GM23338 (cell line): ENCODE measurements around the gene TNNC1. TPM values are rescaled to one million over a fixed set of nuclear protein-coding genes. Genes with fewer than 3 reads are reported as not detected.

Experiments
- ATAC-seq: fragments of 200-7000 bp; cut with Tn5 transposase; 3 replicates; pipeline ENCODE4 v1.9.1; 2020
- DNase-seq: peaks from one replicate; pipeline ENCODE4 v3.0.0-alpha.2; 2015; ENCODE audit warnings: low spot score
- H2AFZ ChIP-seq: fragments of 200-600 bp; sonication (generic); 2 replicates; pipeline ENCODE4 v1.8.0; 2016; ENCODE audit warnings: antibody characterized with exemption, mild to moderate bottlenecking, moderate library complexity
- H3F3A ChIP-seq: fragments of 200-600 bp; sonication (generic); replicated peaks from 2 replicates; pipeline ENCODE4 v1.8.0; 2017; ENCODE audit warnings: antibody characterized with exemption, mixed run types, low read depth
- H3K27ac ChIP-seq: fragments of 200-600 bp; sonication (generic); 2 replicates; pipeline ENCODE4 v1.6.1; 2016; ENCODE audit warnings: low read depth
- H3K27me3 ChIP-seq: fragments of 200-600 bp; sonication (generic); 2 replicates; pipeline ENCODE4 v1.8.0; 2016; ENCODE audit warnings: mild to moderate bottlenecking, mixed run types, moderate library complexity; ENCODE audit not compliant: insufficient read depth
- H3K36me3 ChIP-seq: fragments of 200-600 bp; sonication (generic); 2 replicates; pipeline ENCODE4 v1.8.0; 2016; ENCODE audit warnings: mild to moderate bottlenecking; ENCODE audit not compliant: insufficient read depth
- H3K4me1 ChIP-seq: fragments of 200-600 bp; sonication (generic); 2 replicates; pipeline ENCODE4 v1.8.0; 2016; ENCODE audit warnings: mild to moderate bottlenecking, moderate library complexity; ENCODE audit not compliant: insufficient read depth
- H3K4me2 ChIP-seq: fragments of 200-600 bp; sonication (generic); 2 replicates; pipeline ENCODE4 v1.7.1; 2017; ENCODE audit warnings: mixed run types
- H3K4me3 ChIP-seq: fragments of 200-600 bp; sonication (generic); 2 replicates; pipeline ENCODE4 v1.6.1; 2016; ENCODE audit warnings: mixed run types
- H3K79me2 ChIP-seq: fragments of 200-600 bp; sonication (generic); replicated peaks from 2 replicates; pipeline ENCODE4 v1.8.0; 2017; ENCODE audit warnings: mild to moderate bottlenecking; ENCODE audit not compliant: insufficient read depth
- H3K9me2 ChIP-seq: fragments of 200-600 bp; sonication (generic); 2 replicates; pipeline ENCODE4 v1.8.0; 2017; ENCODE audit not compliant: insufficient read depth
- H4K20me1 ChIP-seq: fragments of 200-600 bp; sonication (generic); replicated peaks from 2 replicates; pipeline ENCODE4 v1.8.0; 2017; ENCODE audit warnings: mild to moderate bottlenecking; ENCODE audit not compliant: insufficient read depth
- H3K27ac Mint-ChIP-seq: 2 replicates; pipeline ENCODE4 v1.8.0; 2020; ENCODE audit warnings: inconsistent platforms, mild to moderate bottlenecking, moderate library complexity, mixed read lengths
- H3K27me3 Mint-ChIP-seq: 3 replicates; pipeline ENCODE4 v1.8.0; 2022; ENCODE audit warnings: low read depth, mild to moderate bottlenecking, moderate library complexity, mixed read lengths, inconsistent platforms; ENCODE audit not compliant: insufficient read depth, poor library complexity
- H3K36me3 Mint-ChIP-seq: 3 replicates; pipeline ENCODE4 v1.8.0; 2021; ENCODE audit warnings: low read depth, mild to moderate bottlenecking, inconsistent platforms, moderate library complexity, mixed read lengths
- H3K4me1 Mint-ChIP-seq: 3 replicates; pipeline ENCODE4 v1.8.0; 2020; ENCODE audit warnings: mild to moderate bottlenecking, inconsistent platforms, mixed read lengths
- H3K4me3 Mint-ChIP-seq: 3 replicates; pipeline ENCODE4 v1.8.0; 2021; ENCODE audit warnings: moderate library complexity, mild to moderate bottlenecking, inconsistent platforms, mixed read lengths
- H3K9me3 Mint-ChIP-seq: 3 replicates; pipeline ENCODE4 v1.8.0; 2020; ENCODE audit warnings: moderate library complexity, mild to moderate bottlenecking, inconsistent platforms, mixed read lengths
- CREB1 ChIP-seq: fragments of 250-450 bp; sonication (Bioruptor Pico); IDR thresholded peaks from 2 replicates; pipeline ENCODE4 v1.5.0; 2020; ENCODE audit warnings: low read depth, mild to moderate bottlenecking, moderate library complexity
- CTCF ChIP-seq, 2 experiments: fragments of 200-600 bp in 1 of 2; sonication (generic) in 1 of 2; conservative IDR thresholded peaks; 2 replicates each; pipeline versions ENCODE4 v1.5.1 to v1.6.1; 2016 to 2017; ENCODE audit warnings: antibody characterized with exemption in 2 of 2, low read depth in 2 of 2, mild to moderate bottlenecking in 2 of 2, moderate library complexity in 1 of 2
- EZH2 ChIP-seq: fragments of 200-600 bp; sonication (generic); IDR thresholded peaks from one replicate; pipeline ENCODE4 v1.8.0; 2017; ENCODE audit warnings: antibody characterized with exemption, mild to moderate bottlenecking, low read depth; ENCODE audit not compliant: unreplicated experiment
- EZH2phosphoT487 ChIP-seq: fragments of 200-600 bp; sonication (generic); IDR thresholded peaks from one replicate; pipeline ENCODE4 v1.8.1; 2018; ENCODE audit warnings: antibody characterized with exemption; ENCODE audit not compliant: unreplicated experiment
- JUNB ChIP-seq: IDR thresholded peaks from one replicate; pipeline ENCODE4 v1.6.1; 2016; ENCODE audit warnings: antibody characterized with exemption; ENCODE audit not compliant: unreplicated experiment
- NANOG ChIP-seq: IDR thresholded peaks from 2 replicates; pipeline ENCODE4 v1.6.1; 2016; ENCODE audit warnings: antibody characterized with exemption, borderline replicate concordance
- POLR2AphosphoS5 ChIP-seq: IDR thresholded peaks from 2 replicates; pipeline ENCODE4 v1.6.1; 2016; ENCODE audit warnings: antibody characterized with exemption, low read depth
- STAT1 ChIP-seq: IDR thresholded peaks from one replicate; pipeline ENCODE4 v1.6.1; 2016; ENCODE audit warnings: antibody characterized with exemption; ENCODE audit not compliant: unreplicated experiment
- ZNF114 ChIP-seq: fragments of 250-450 bp; sonication (Bioruptor Pico); IDR thresholded peaks from 2 replicates; pipeline ENCODE4 v1.5.0; 2020; ENCODE audit warnings: mild to moderate bottlenecking, moderate library complexity
- ZNF331 ChIP-seq: fragments of 250-450 bp; sonication (Bioruptor Pico); IDR thresholded peaks from 2 replicates; pipeline ENCODE4 v1.5.0; 2020; ENCODE audit warnings: low read depth, mild to moderate bottlenecking, moderate library complexity
- ZNF462 ChIP-seq: fragments of 250-450 bp; sonication (Bioruptor Pico); IDR thresholded peaks from 2 replicates; pipeline ENCODE4 v1.5.0; 2020; ENCODE audit warnings: mild to moderate bottlenecking, moderate library complexity
- polyA plus RNA-seq: library from polyadenylated mRNA; unstranded; fragments of >200 nt; fragmentation: Nextera tagmentation; extraction: Ambion mirVana; gene quantifications from 2 replicates; pipeline ENCODE4 v1.2.1, GENCODE V29; 2016
- total RNA-seq: library from RNA; depleted of rRNA; stranded (reverse); fragments of >200 nt; shearing (Covaris generic); gene quantifications from 2 replicates; pipeline ENCODE4 v1.2.3, GENCODE V29; 2014

Gene TNNC1
- total and polyA plus RNA-seq, 2 experiments from 2014 or later, result 6.5 to 6.9 TPM

- TF ChIP-seq POLR2AphosphoS5, result no peak
Measured at GRCh38 chr3:52428151-52429005, 25.5 kb downstream of the TNNC1 start (continued).

GRCh38 chr3:52423173-52423572, 30.7 kb downstream of the TNNC1 start:
- no peak overlapping the region for H3K4me3 Mint-ChIP-seq
- H4K20me1 ChIP-seq, result no peaks in the 10 kb centered on the region
- ATAC-seq, result peak; percentile 47; the same call in 2 of the 3 replicates
- H3K27ac Mint-ChIP-seq, result no peak overlapping the region
- no peak overlapping the region for H3K4me3 ChIP-seq
- no peaks in the 10 kb centered on the region for H3K36me3 Mint-ChIP-seq
- no peaks in the 10 kb centered on the region for H3K27me3 ChIP-seq
- peak overlapping the region; percentile 9; the same call in 1 of the 2 replicates for H3K4me2 ChIP-seq
- peaks cover 5% of the 10 kb centered on the region for H3K27me3 Mint-ChIP-seq
- no peaks in the 10 kb centered on the region for H3F3A ChIP-seq
- H3K9me3 Mint-ChIP-seq, result no peaks in the 10 kb centered on the region
- peaks cover 6% of the 10 kb centered on the region; the same call in 1 of the 2 replicates for H3K4me1 ChIP-seq
- no peak for DNase-seq
- H2AFZ ChIP-seq, result no peak overlapping the region
- H3K79me2 ChIP-seq, result no peaks in the 10 kb centered on the region
- no peak for TF ChIP-seq ZNF331 (CRISPR knock-in tag)
- TF ChIP-seq CREB1 (CRISPR knock-in tag), result no peak
- TF ChIP-seq EZH2phosphoT487, result no peak
- no peak for TF ChIP-seq NANOG
- H3K4me1 Mint-ChIP-seq, result peaks cover 13% of the 10 kb centered on the region
- H3K9me2 ChIP-seq, result no peaks in the 10 kb centered on the region
- no peaks in the 10 kb centered on the region for H3K36me3 ChIP-seq
- H3K27ac ChIP-seq, result no peak overlapping the region

GRCh38 chr3:52422669-52423068, 31.2 kb downstream of the TNNC1 start:
- H3K79me2 ChIP-seq, result no peaks in the 10 kb centered on the region
- H3K4me1 Mint-ChIP-seq, result peaks cover 13% of the 10 kb centered on the region
- H2AFZ ChIP-seq, result no peak overlapping the region
- ATAC-seq, result no peak
- no peaks in the 10 kb centered on the region for H3F3A ChIP-seq
- H3K27me3 ChIP-seq, result no peaks in the 10 kb centered on the region
- peaks cover 6% of the 10 kb centered on the region; the same call in 1 of the 2 replicates for H3K4me1 ChIP-seq
- H3K36me3 ChIP-seq, result no peaks in the 10 kb centered on the region
- H3K4me3 Mint-ChIP-seq, result no peak overlapping the region
- no peaks in the 10 kb centered on the region for H3K9me2 ChIP-seq
- no peak overlapping the region for H3K27ac Mint-ChIP-seq
- peaks cover 5% of the 10 kb centered on the region for H3K27me3 Mint-ChIP-seq
- no peaks in the 10 kb centered on the region for H3K36me3 Mint-ChIP-seq
- no peak overlapping the region for H3K4me2 ChIP-seq
- DNase-seq, result no peak
- no peaks in the 10 kb centered on the region for H3K9me3 Mint-ChIP-seq
- no peak overlapping the region for H3K4me3 ChIP-seq
- H4K20me1 ChIP-seq, result no peaks in the 10 kb centered on the region
- H3K27ac ChIP-seq, result no peak overlapping the region
- TF ChIP-seq ZNF114 (CRISPR knock-in tag) (no peak), EZH2 (no peak), ZNF331 (CRISPR knock-in tag) (no peak), CREB1 (CRISPR knock-in tag) (no peak), NANOG (no peak), JUNB (no peak), ZNF462 (CRISPR knock-in tag) (no peak), POLR2AphosphoS5 (no peak), CTCF (conservative IDR thresholded peaks at IDR 0.05; ENCODE audit: low read depth in 2 of 2) (no peak), STAT1 (no peak)
